Measurements from ENCODE around the gene PPP2R5D. TPM values are rescaled to one million over a fixed set of nuclear protein-coding genes. Genes with fewer than 3 reads are reported as not detected.
"Not testable (repeated sequence)": the region's sequence is repeated elsewhere in the genome, so short reads cannot be mapped to it uniquely, and the experiment has no call there.

The PPP2R5D gene
- 30.1 TPM for total RNA-seq
- 43.0 TPM for polyA plus RNA-seq

- peak; percentile 98 for DNase-seq (ENCODE audit: extremely low spot score)
- peak within 1 kb of the TSS; percentile 76 for H3K4me3 ChIP-seq (ENCODE audit: low read depth, low read length)
- H3K36me3 ChIP-seq (ENCODE audit: insufficient read depth): no peaks in the 10 kb centered on the region
- under 1% methylated on average over 59 of the region's 59 CpGs for WGBS
- H3K4me1 ChIP-seq (ENCODE audit: insufficient read depth): no peaks in the 10 kb centered on the region
- peak within 1 kb of the TSS; percentile 65 for H3K27ac ChIP-seq (ENCODE audit: low read depth)
These were observed at the start of gene PPP2R5D for GRCh38 chr6:42984001-42984923. Gene PPP2R5D, plus strand, starts transcription at chr6:42984570. Its CDS starts 108 bp downstream, at chr6:42984678.

- 67% methylated on average over 7 of the region's 7 CpGs for WGBS
- H3K4me3 ChIP-seq (ENCODE audit: low read depth, low read length): no peak overlapping the region
- H3K4me1 ChIP-seq (ENCODE audit: insufficient read depth): no peaks in the 10 kb centered on the region
- peaks cover 7% of the 10 kb centered on the region for H3K36me3 ChIP-seq (ENCODE audit: insufficient read depth)
- no peak for DNase-seq (ENCODE audit: extremely low spot score)
- H3K27ac ChIP-seq (ENCODE audit: low read depth): no peak overlapping the region
These were observed 49.0 kb upstream of the PPP2R5D start for GRCh38 chr6:42935322-42935721.

DNA sequence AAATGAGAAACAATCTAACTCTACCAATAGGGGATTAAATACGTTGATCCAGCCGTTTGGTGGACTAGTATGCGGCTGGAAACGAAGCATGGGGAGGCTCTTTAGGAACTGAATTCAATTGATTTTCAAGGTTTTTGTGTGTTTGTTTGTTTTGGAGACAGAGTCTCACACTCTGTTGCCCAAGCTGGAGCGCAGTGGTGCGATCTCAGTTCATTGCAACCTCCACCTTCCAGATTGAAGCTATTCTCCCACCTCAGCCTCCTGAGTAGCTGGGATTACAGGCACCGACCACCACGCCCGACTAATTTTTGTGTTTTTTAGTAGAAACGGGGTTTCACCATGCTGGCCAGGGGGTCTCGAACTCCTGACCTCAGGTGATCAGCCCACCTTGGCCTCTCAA lies 48.0 kb upstream of the PPP2R5D start:
- 92% methylated on average over 11 of the region's 11 CpGs for WGBS

DNA sequence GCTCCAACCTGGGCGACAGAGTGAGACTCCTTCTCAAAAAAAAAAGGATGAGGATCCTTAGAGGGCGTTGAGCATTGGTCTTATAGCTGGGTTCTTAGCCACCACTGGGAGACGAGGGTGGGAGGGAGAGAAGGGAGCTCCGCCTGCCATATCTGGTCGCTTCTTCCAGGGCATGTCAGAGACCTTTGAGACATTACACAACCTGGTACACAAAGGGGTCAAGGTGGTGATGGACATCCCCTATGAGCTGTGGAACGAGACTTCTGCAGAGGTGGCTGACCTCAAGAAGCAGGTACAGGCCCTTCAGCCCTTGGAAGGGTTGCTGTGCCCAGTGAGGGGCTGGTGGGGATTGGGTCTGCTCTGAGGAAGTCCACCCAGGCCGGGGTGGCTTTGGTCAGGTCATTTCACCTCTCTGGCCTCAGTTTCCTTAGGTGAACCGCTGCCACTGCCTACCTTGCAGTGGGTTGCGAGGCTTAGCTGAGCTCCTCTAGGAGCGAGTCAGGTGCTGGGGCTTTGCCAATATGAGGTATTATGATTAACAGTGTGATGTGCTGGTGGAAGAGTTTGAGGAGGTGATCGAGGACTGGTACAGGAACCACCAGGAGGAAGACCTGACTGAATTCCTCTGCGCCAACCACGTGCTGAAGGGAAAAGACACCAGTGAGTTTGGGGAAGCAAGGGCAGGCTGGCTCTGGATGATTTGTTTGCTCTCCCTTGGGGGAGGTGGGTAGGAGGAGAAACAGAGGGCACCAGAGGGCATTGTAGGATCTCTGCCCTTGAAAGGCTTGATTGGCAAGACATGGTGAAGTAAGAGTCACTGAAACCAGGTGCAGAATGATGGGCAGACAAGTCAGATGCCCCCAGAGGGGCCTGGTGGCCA lies 46.6 kb upstream of the PPP2R5D start:
- DNase-seq (ENCODE audit: extremely low spot score): no peak
- peaks cover 7% of the 10 kb centered on the region for H3K36me3 ChIP-seq (ENCODE audit: insufficient read depth)
- no peak overlapping the region for H3K27ac ChIP-seq (ENCODE audit: low read depth)
- no peak overlapping the region for H3K4me3 ChIP-seq (ENCODE audit: low read depth, low read length)
- no peaks in the 10 kb centered on the region for H3K4me1 ChIP-seq (ENCODE audit: insufficient read depth)
- WGBS: 92% methylated on average over 13 of the region's 13 CpGs

More for the DNA sequence above, 48.0 kb upstream of the PPP2R5D start:
- DNase-seq (ENCODE audit: extremely low spot score): no peak
- Histone ChIP-seq H3K36me3 (ENCODE audit: insufficient read depth) (peaks cover 7% of the 10 kb centered on the region), H3K4me3 (ENCODE audit: low read depth, low read length) (no peak overlapping the region), H3K4me1 (ENCODE audit: insufficient read depth) (no peaks in the 10 kb centered on the region), H3K27ac (ENCODE audit: low read depth) (no peak overlapping the region)

GRCh38 chr6:42938428-42938796 lies 46.0 kb upstream of the PPP2R5D start:
- peaks cover 7% of the 10 kb centered on the region for H3K36me3 ChIP-seq (ENCODE audit: insufficient read depth)
- whole genome bisulfite sequencing: 85% methylated on average over 5 of the region's 5 CpGs
- H3K4me1 ChIP-seq (ENCODE audit: insufficient read depth): no peaks in the 10 kb centered on the region
- H3K27ac ChIP-seq (ENCODE audit: low read depth): no peak overlapping the region
- DNase-seq (ENCODE audit: extremely low spot score): no peak
- H3K4me3 ChIP-seq (ENCODE audit: low read depth, low read length): no peak overlapping the region

DNA sequence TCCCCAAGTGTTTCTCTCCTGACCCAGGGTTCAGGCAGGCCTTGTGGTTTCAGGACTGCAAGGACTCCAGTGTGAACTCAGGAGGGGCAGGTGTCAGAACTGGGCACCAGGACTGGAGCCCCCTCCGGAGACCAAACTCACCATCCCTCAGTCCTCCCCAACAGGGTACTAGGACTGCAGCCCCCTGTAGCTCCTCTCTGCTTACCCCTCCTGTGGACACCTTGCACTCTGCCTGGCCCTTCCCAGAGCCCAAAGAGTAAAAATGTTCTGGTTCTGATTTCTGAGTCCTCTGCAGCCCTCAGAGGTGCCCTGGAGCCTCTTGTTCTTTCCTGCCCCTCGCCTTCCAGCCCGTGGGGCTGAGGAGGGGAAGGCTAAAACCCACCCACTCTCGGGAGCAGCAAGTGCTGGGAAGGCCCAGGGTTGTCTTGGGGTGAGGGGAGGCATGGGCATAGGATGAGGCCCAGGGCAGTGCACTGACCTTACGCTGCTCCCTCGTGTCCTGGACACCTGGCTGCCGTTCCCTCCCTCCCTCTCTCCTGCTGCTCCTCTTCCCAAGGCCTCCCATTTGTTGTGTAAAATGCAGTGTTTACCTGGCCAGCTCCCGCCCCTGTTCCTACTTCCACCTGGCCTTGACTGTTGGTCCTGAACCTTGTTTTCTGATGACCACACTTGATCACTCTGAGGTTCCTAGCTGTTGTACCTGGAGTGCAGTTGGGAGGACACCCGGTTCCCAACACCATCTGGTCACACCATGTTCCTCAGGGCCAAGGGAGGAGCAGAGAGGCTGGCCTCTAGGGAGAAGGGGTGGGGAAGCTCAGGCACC lies 45.2 kb upstream of the PPP2R5D start:
- Histone ChIP-seq H3K36me3 (ENCODE audit: insufficient read depth) (peaks cover 7% of the 10 kb centered on the region), H3K4me3 (ENCODE audit: low read depth, low read length) (no peak overlapping the region), H3K27ac (ENCODE audit: low read depth) (no peak overlapping the region), H3K4me1 (ENCODE audit: insufficient read depth) (no peaks in the 10 kb centered on the region)
- no peak for DNase-seq (ENCODE audit: extremely low spot score)
- WGBS: 84% methylated on average over 9 of the region's 9 CpGs

DNA sequence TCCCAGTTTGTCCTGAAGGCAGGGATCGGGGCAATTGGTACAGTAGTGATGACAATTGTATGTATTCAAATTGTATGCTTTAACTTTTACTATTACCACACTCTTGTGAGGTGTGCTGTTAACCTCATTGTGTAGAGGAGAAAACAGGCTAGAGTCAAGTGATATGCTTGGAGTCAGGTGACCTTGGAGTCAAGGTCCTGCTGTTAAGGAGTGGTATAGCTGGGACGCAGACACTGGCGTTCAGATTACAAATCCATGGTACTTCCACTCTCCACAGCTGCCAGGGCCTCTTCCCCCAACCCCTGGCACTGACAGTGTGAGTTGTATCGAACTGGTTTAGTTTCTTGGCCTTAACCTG lies 44.6 kb upstream of the PPP2R5D start:
- Histone ChIP-seq H3K27ac (ENCODE audit: low read depth) (no peak overlapping the region), H3K4me1 (ENCODE audit: insufficient read depth) (no peaks in the 10 kb centered on the region), H3K36me3 (ENCODE audit: insufficient read depth) (peaks cover 7% of the 10 kb centered on the region), H3K4me3 (ENCODE audit: low read depth, low read length) (no peak overlapping the region)
- no peak for DNase-seq (ENCODE audit: extremely low spot score)
- WGBS: 76% methylated on average over 4 of the region's 4 CpGs

DNA sequence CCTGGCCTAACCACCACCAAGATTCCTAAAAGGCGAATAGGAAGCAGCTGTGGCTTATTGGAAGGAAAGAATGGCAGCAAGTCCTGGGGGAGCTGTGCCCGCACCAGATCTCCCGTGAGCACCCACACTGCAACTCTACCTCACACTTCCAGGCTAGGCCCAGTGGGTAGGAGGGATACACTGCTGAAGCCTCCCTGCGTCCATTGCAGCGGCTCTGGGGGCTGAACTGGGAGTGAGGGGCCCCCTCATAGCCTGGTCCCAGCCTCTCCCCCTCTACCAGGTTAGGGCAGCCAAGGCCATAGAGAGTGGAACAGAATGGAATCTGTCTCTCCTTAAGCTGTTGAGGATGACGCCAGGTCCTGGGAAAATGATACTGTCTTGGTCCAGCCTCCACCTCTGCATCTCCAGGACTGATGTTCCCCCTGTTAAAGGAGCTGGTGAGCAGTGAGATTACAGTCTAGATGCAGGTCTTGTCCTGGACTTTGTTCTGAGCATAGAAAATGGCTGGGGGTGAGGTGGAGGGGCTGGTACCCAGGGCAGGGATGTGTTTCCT lies 43.8 kb upstream of the PPP2R5D start:
- DNase-seq (ENCODE audit: extremely low spot score): no peak
- no peak overlapping the region for H3K4me3 ChIP-seq (ENCODE audit: low read depth, low read length)
- H3K27ac ChIP-seq (ENCODE audit: low read depth): no peak overlapping the region
- H3K36me3 ChIP-seq (ENCODE audit: insufficient read depth): peaks cover 5% of the 10 kb centered on the region
- H3K4me1 ChIP-seq (ENCODE audit: insufficient read depth): no peaks in the 10 kb centered on the region
- 95% methylated on average over 6 of the region's 6 CpGs for WGBS

DNA sequence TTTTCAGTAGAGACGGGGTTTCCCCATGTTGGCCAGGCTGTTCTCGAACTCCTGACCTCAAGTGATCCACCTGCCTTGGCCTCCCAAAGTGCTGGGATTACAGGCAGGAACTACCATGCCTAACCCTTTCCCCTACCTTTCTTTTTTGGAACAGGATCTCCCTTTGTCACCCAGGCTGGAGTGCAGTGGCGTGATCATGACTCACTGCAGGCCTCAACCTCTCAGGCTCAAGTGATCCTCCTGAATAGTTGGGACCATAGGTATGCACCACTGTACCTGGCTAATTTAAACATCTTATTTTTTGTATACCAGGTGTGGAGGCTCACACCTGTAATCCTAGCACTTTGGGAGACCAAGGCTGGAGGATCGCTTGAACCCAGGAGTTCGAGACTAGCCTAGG lies 43.0 kb upstream of the PPP2R5D start:
- WGBS: 99% methylated on average over 5 of the region's 5 CpGs
- not testable (repeated sequence) for H3K4me1 ChIP-seq (ENCODE audit: insufficient read depth); H3K27ac ChIP-seq (ENCODE audit: low read depth); H3K36me3 ChIP-seq (ENCODE audit: insufficient read depth); H3K4me3 ChIP-seq (ENCODE audit: low read depth, low read length); DNase-seq (ENCODE audit: extremely low spot score)

DNA sequence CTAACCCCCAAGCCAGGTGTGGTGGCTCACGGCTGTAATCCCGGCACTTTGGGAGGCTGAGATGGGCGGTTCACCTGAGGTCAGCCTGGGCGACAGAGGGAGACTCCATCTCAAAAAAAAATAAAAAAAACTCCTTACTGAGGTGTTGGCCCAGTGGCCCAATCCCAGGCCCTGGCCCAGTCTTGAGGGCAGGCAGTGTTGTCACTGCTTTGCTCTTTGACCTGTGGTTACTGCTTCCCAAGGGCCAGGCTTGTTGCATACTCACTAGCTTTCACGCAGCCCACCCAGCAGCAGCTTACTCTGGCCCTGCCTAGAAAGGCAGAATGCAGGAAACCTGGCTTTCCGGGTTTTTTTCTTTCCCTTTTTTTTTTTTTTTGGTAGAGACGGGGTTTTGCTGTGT lies 41.9 kb upstream of the PPP2R5D start:
- no peaks in the 10 kb centered on the region for H3K36me3 ChIP-seq (ENCODE audit: insufficient read depth)
- DNase-seq (ENCODE audit: extremely low spot score): no peak
- no peak overlapping the region for H3K4me3 ChIP-seq (ENCODE audit: low read depth, low read length)
- 80% methylated on average over 7 of the region's 7 CpGs for WGBS
- no peaks in the 10 kb centered on the region for H3K4me1 ChIP-seq (ENCODE audit: insufficient read depth)
- H3K27ac ChIP-seq (ENCODE audit: low read depth): no peak overlapping the region

DNA sequence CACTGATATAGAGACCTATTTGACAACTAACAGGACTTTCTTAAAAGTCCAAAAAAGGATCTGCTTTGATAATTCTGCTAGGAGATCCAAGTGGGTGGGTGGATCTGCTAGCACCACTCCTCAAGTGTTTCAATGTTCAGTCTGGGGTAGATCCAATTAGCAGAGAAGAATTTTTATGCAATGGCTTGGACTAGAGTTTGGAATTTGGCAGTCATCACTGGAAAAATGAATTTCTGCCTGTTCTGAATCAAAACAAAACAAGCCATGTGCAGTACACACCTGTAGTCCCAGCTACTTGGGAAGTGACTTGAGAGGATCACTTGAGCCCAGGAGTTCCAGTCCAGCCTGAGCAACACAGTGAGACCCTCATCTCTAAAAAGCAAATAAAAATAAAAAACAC lies 36.4 kb upstream of the PPP2R5D start:
- Histone ChIP-seq H3K4me1 (ENCODE audit: insufficient read depth) (no peaks in the 10 kb centered on the region), H3K36me3 (ENCODE audit: insufficient read depth) (no peaks in the 10 kb centered on the region), H3K4me3 (ENCODE audit: low read depth, low read length) (no peak overlapping the region), H3K27ac (ENCODE audit: low read depth) (no peak overlapping the region)
- no peak for DNase-seq (ENCODE audit: extremely low spot score)

GRCh38 chr6:42952389-42952788 lies 32.0 kb upstream of the PPP2R5D start:
- DNase-seq (ENCODE audit: extremely low spot score): no peak
- Histone ChIP-seq H3K36me3 (ENCODE audit: insufficient read depth) (no peaks in the 10 kb centered on the region), H3K27ac (ENCODE audit: low read depth) (no peak overlapping the region), H3K4me1 (ENCODE audit: insufficient read depth) (no peaks in the 10 kb centered on the region), H3K4me3 (ENCODE audit: low read depth, low read length) (no peak overlapping the region)
- WGBS: 93% methylated on average over 4 of the region's 4 CpGs

- not testable (repeated sequence) for H3K4me1 ChIP-seq (ENCODE audit: insufficient read depth); DNase-seq (ENCODE audit: extremely low spot score); H3K36me3 ChIP-seq (ENCODE audit: insufficient read depth); H3K27ac ChIP-seq (ENCODE audit: low read depth); H3K4me3 ChIP-seq (ENCODE audit: low read depth, low read length)
- 88% methylated on average over 4 of the region's 4 CpGs for WGBS
These were observed 30.0 kb upstream of the PPP2R5D start for GRCh38 chr6:42954405-42954804.

All from urinary bladder (tissue), 4 donors.